ENCODE results near the gene RAB36.

DNA sequence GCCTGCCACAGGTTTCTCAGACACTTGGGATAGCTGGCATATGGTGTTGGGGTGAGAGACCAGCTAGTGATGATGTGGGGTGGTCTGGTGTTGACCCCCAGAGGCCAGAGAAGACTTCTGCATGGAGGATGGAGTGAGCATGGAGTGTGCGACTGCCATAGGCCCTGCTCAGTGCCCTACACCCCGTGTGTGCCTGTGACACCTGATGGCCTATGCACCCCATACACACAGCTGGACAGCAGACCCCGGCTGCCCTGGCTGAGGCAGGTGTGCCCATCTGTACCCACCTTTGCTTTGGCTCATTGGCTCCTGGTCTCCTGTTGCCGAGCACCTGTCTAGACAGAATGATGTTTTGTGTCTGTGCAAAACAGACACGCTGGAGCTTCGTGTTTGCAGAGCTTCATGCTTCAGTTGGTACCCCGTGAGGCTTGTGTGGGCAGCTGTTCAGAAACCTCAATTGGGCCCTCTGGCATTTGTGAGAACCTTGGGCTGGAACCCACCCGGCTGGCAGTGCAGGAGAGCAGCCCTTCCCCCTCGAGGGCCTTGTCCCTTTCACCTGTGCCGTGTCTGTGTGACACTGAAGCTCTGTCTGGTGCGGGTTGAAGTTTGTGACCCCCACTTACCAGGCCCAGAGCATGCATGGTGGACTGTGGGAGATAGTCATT, 62.6 kb downstream of the RAB36 start:
- TF ChIP-seq, protein P1, sequence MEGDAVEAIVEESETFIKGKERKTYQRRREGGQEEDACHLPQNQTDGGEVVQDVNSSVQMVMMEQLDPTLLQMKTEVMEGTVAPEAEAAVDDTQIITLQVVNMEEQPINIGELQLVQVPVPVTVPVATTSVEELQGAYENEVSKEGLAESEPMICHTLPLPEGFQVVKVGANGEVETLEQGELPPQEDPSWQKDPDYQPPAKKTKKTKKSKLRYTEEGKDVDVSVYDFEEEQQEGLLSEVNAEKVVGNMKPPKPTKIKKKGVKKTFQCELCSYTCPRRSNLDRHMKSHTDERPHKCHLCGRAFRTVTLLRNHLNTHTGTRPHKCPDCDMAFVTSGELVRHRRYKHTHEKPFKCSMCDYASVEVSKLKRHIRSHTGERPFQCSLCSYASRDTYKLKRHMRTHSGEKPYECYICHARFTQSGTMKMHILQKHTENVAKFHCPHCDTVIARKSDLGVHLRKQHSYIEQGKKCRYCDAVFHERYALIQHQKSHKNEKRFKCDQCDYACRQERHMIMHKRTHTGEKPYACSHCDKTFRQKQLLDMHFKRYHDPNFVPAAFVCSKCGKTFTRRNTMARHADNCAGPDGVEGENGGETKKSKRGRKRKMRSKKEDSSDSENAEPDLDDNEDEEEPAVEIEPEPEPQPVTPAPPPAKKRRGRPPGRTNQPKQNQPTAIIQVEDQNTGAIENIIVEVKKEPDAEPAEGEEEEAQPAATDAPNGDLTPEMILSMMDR (conservative IDR thresholded peaks at IDR 0.05; ENCODE audit: low read length), result no peak
- TF ChIP-seq EZH2phosphoT487 (IDR thresholded peaks at IDR 0.05; ENCODE audit: borderline replicate concordance), result no peak
